Hair follicle dermal papilla cell (primary cell): ENCODE data around the gene TIMMDC1. TPM values are rescaled to one million over a fixed set of nuclear protein-coding genes. Genes with fewer than 3 reads are reported as not detected.

Experiments
- total RNA-seq: library from RNA; depleted of rRNA; stranded (reverse); fragments of >200 nt; gene quantifications from 2 replicates; pipeline ENCODE4 v1.2.3, GENCODE V29; 2012

The TIMMDC1 gene, protein sequence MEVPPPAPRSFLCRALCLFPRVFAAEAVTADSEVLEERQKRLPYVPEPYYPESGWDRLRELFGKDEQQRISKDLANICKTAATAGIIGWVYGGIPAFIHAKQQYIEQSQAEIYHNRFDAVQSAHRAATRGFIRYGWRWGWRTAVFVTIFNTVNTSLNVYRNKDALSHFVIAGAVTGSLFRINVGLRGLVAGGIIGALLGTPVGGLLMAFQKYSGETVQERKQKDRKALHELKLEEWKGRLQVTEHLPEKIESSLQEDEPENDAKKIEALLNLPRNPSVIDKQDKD
- 43.0 and 46.6 TPM in 2 replicates for total RNA-seq

DNA sequence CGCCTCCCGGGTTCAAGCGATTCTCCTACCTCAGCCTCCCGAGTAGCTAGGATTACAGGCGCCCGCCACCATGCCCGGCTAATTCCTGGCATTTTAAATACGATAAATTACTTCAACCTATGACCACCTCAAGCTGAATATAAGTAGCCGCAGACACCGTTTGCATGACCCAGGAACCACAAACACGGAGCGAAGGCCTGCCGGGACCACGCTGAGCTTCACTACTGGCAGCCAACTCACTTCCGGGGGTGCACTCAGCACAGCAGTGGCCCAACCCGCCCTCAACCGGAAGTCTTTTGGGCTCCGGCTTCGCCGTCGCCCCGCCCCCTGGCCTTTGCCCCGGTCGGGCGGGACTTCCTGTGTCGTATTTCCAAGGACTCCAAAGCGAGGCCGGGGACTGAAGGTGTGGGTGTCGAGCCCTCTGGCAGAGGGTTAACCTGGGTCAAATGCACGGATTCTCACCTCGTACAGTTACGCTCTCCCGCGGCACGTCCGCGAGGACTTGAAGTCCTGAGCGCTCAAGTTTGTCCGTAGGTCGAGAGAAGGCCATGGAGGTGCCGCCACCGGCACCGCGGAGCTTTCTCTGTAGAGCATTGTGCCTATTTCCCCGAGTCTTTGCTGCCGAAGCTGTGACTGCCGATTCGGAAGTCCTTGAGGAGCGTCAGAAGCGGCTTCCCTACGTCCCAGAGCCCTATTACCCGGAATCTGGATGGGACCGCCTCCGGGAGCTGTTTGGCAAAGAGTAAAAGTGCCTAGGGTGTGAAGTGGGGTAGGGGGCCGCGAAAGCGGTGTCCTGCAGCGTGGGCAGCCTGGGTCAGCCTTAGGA lies at the start of gene TIMMDC1:
TSS of gene TIMMDC1 (plus strand) at position 362 of the 826 bp plus-strand sequence. CDS start at position 549, 187 bp downstream.

DNA sequence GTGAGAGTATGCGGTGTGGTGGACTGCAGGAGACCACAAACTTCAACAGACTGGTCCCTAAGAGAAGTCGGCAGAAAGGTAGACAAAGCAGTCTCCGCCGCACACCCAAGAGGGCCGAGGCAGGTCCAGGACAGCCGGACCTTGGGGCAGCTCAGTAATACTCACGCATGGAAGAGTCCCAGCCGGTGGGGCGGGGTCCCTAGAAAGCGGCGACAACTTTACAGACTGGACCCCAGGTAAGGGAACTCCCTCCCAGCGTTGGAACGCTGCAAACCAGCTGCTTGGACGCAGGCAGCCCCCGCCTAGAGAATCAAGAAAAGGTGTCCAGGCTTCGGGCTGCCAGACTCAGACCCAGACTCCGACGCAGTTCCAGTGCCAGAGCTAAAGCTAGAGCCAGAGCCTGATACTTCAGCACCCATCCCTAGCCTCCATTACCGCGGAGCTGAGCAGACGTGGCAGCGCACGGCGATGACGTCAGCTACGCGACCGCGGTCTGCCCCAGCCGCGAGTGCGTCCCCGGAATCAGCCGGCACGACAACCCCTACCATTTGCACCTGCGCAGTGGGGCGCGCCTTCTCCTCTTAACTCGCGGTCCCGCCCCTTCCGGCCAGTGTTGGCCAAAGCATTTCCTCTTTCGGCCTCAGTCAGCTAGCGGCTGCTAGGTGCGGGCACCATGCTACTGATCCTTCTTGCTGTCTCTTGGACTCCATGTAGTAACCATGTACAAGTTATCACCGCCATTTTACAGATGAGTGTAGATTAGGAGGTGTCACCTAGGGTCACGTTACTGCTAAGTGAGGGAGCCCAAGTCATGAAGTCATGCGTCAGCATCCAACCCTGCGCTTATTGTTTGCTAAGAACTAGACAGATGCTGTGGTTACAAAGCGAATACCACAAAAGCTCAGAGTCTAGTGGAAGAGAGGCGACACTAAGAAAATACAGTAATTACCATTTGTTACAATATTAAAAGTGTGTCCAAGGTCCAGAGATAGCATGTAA lies 34.9 kb upstream of the TIMMDC1 start, which contains the start of gene TMEM39A:
TSS of gene TMEM39A (minus strand) at position 445 of the 999 bp plus-strand sequence. CDS start 1,541 bp downstream, outside the sequence.

GRCh38 chr3:119559441-119559963 lies 61.2 kb downstream of the TIMMDC1 start, which contains the start of gene CD80:
Gene CD80 (minus strand): TSS chr3:119559614. CDS start chr3:119557728, 1,886 bp downstream.

Other genes starting within 250 kb of the TIMMDC1 start
- 20.6 and 25.1 TPM in 2 replicates for gene ARHGAP31, start 204.2 kb upstream of the TIMMDC1 start, total RNA-seq
- 103 and 109 TPM in 2 replicates for gene TMEM39A, start 34.9 kb upstream of the TIMMDC1 start, total RNA-seq
- gene POGLUT1, start 29.6 kb upstream of the TIMMDC1 start, total RNA-seq: 11.8 and 12.8 TPM in 2 replicates
- under 0.01 TPM in 1 of 2 replicates, not detected in the other for gene CD80, start 61.1 kb downstream of the TIMMDC1 start, total RNA-seq
- gene ADPRH, start 80.9 kb downstream of the TIMMDC1 start, total RNA-seq: 6.8 and 7.6 TPM in 2 replicates
- not detected in 2 replicates for gene PLA1A, start 99.3 kb downstream of the TIMMDC1 start, total RNA-seq
- gene POPDC2, start 162.0 kb downstream of the TIMMDC1 start, total RNA-seq: 0.49 and 0.61 TPM in 2 replicates
- gene COX17, start 178.9 kb downstream of the TIMMDC1 start, total RNA-seq: 4.5 and 4.6 TPM in 2 replicates
- 0.32 and 0.73 TPM in 2 replicates for gene CFAP91, start 204.5 kb downstream of the TIMMDC1 start, total RNA-seq